Right lobe of liver (tissue), 4 donors: ENCODE data around the gene PTBP3.

Experiments
- CTCF ChIP-seq, 4 donors: fragments of 200-600 bp in 3 of 4; fragments of 450-650 bp in 1 of 4; IDR thresholded peaks; one replicate each; pipeline versions ENCODE4 v1.5.1 to v1.8.0; 2016 to 2022; ENCODE audit warnings: antibody characterized with exemption in 4 of 4, mild to moderate bottlenecking in 2 of 4
- POLR2A ChIP-seq: fragments of 450-650 bp; IDR thresholded peaks from one replicate; pipeline ENCODE4 v1.6.1; 2017; ENCODE audit warnings: antibody characterized with exemption, mild to moderate bottlenecking
- donor health status: DM: no; HTN: no; CAD: no.
- donor health status: DM: no; HTN: no; CAD: no.
- donor health status: DM: no; HTN: yes; CAD: no.

- no peak for TF ChIP-seq CTCF (IDR thresholded peaks at IDR 0.05)
- no peak for TF ChIP-seq POLR2A
These were observed 120.5 kb downstream of the PTBP3 start for GRCh38 chr9:112212926-112213325.
